GM10266 (cell line): ENCODE data around the gene SLMAP.
"Not testable (repeated sequence)": the region's sequence is repeated elsewhere in the genome, so short reads cannot be mapped to it uniquely, and the experiment has no call there.

Experiments used
- DNase-seq: peaks from one replicate; pipeline ENCODE4 v3.0.0; 2012; ENCODE audit errors: extremely low spot score
- TF ChIP-seq, protein P1 (sequence below): IDR thresholded peaks from 2 replicates; pipeline ENCODE4 v1.5.1; 2012; ENCODE audit warnings: mild to moderate bottlenecking, low read depth; ENCODE audit not compliant: control insufficient read depth, insufficient read depth; ENCODE audit errors: missing control alignments

The SLMAP gene

DNA sequence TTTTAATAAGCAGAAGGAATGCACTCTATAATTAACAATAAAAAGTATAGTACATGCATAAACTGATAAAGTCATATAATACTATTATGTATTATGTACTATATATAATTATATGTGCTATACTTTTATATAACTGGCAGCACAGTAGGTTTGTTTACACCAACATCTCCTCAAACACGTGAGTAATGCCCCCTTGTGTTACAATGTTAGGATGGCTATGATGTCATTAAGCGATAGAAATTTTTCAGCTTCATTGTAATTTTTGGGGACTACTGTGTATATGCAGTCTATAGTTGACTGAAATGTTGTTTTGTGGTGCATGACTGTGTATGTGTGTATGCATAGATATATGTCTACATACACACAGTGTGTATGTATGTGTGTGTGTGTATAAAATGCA, 100.6 kb downstream of the SLMAP start:
- no peak for DNase-seq

DNA sequence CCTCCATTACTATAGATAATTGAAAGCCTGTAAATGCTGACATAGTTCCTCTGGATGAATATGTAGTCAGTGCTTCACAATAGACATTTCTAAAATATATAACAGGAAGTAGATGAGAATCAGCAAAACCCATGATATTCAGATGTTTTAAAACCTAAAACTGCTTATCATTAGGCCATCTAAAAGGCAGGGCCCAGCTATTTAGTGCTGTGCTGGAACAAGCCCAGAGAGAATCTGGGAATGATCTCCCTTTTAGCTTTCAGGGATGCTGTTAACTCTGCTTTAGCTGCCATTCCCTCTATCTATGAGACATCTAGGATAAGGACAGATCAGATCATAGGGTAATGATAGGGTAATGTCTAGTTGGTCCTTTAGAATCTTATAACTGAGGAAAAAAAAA, 106.8 kb downstream of the SLMAP start:
- TF ChIP-seq, protein P1, sequence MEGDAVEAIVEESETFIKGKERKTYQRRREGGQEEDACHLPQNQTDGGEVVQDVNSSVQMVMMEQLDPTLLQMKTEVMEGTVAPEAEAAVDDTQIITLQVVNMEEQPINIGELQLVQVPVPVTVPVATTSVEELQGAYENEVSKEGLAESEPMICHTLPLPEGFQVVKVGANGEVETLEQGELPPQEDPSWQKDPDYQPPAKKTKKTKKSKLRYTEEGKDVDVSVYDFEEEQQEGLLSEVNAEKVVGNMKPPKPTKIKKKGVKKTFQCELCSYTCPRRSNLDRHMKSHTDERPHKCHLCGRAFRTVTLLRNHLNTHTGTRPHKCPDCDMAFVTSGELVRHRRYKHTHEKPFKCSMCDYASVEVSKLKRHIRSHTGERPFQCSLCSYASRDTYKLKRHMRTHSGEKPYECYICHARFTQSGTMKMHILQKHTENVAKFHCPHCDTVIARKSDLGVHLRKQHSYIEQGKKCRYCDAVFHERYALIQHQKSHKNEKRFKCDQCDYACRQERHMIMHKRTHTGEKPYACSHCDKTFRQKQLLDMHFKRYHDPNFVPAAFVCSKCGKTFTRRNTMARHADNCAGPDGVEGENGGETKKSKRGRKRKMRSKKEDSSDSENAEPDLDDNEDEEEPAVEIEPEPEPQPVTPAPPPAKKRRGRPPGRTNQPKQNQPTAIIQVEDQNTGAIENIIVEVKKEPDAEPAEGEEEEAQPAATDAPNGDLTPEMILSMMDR: no peak
- no peak for DNase-seq

More for the DNA sequence above, 100.6 kb downstream of the SLMAP start:
- TF ChIP-seq, protein P1: no peak

DNA sequence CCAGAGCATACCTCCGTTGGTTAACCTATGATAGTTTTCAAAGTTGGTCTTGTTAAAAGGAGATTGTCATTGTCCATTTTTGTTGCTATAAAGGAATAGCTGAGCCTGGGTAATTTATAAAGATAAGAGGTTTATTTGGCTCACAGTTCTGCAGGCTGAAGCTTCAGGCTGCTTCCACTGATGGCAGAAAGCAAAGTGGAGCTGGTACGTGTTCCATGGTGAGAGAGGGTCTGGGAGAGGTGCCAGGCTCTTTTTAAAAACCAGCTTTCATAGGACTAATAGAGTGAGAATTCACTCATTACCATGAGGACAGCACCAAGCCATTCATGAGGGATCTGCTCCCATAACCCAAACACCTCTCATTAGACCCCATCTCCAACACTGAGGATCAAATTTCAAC, 107.3 kb downstream of the SLMAP start:
- TF ChIP-seq, protein P1: no peak
- no peak for DNase-seq

DNA sequence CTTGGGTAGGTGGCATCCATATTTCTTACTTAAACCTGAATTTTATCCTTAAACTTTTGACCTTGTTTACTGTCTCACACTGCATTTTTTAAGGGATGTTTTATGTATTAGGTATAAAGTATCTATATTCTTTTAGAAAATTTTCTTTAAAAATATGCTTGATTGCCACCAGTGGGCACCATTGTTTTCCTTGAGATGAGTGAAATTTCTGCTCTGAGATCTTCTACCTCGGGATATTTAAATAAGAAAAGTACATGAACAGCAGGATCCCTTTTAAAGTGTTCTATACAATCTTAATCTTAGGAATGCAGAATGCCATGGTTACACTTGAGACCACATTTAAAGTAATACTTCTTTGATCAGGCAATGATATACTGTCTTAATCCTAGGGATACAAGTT, 108.7 kb downstream of the SLMAP start:
- DNase-seq: no peak
- TF ChIP-seq, protein P1: no peak

DNA sequence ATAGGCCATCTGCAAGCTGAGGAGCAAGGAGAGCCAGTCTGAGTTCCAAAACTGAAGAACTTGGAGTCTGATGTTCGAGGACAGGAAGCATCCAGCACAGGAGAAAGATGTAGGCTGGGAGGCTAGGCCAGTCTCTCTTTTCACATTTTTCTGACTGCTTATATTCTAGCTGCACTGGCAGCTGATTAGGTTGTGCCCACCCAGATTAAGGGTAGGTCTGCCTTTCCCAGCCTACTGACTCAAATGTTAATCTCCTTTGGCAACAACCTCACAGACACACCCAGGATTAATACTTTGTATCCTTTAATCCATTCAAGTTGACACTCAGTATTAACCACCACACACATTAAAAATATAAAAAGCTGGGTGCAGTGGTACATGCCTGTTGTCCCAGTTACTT, 113.0 kb downstream of the SLMAP start:
- not testable (repeated sequence) for DNase-seq

DNA sequence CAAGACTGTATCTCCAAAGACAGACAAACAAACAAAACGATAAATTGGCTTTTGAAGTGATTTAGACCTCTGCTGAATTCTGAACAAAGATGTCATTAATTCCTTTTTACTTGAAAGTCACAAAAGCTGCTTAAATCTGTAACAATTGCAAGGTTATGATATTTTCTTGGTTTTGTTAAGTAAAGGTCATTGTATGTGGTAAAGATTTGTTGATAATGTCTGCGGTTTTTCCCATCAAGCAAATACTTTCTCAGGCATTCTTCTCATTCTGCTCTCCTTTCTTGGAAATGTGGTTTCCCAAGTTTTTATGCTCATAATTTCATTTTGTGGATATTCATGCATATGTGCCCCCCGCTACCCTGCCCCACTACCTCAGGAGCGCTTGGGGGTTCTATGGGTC, 116.5 kb downstream of the SLMAP start:
- TF ChIP-seq, protein P1: no peak

DNA sequence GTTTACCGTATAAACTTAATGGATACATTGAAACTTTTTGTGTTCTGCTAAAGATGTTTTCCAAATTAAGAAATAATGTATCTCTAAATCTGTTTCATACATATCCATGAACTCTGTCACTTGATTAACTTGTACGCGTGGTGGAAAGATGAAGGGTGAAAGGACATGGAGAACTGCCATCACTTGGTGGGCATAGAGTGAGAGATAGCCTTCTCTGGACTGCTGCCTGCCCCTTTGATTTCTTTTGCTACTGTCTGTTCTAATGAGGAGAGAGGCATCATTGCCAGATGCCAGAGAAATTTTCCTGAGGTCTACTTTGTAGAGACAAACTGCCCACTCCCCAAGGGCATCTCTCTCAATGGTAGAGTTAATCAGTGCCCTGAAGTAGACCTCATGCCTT, 120.5 kb downstream of the SLMAP start:
- no peak for DNase-seq
- TF ChIP-seq, protein P1: no peak

More for the DNA sequence above, 116.5 kb downstream of the SLMAP start:
- no peak for DNase-seq

DNA sequence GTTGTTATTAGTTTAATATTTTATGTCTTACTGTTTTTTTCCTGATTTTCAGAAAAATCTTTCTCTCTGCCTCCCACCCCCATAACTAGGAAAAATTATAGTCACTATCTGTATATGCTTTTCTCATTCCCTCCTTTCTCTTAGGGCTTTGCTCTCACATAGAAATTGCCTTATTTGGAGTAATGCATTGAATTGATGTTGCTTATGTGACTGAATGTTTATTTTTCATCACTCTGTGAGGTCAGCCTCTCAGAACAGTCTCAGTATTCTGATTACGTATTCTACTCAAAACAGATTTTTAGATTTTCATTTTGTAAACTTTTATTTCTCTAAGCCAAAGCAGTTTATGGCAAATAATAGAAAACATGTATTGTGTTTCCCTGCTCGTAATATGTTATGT, 121.0 kb downstream of the SLMAP start:
- TF ChIP-seq, protein P1: no peak
- DNase-seq: no peak

DNA sequence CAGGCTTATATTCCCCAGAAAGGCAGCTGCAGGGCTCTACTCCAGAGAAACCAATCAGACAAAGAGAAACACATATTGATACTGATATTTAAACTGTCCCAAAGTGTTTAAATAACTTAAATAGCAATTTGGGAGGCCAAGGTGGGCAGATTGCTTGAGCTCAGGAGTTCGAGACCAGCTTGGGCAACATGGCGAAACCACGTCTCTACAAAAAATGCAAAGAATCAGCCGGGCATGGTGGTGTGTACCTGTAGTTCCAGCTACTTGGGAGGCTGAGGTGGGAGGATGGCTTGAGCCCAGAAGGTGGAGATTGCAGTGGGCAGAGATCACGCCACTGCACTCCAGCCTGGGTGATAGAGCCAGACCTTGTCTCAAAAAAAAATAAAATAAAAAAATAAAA, 128.3 kb downstream of the SLMAP start:
- DNase-seq: not testable (repeated sequence)
